Measurements from ENCODE around the gene ACP2. TPM values are rescaled to one million over a fixed set of nuclear protein-coding genes. Genes with fewer than 3 reads are reported as not detected.
A peak's percentile ranks its signal among the peaks of the same experiment; 100 is the strongest.

ACP2 gene
- polyA plus RNA-seq, 1 of the 3 experiments (the other 2 are of a cell fraction) = 17.5 TPM

DNA sequence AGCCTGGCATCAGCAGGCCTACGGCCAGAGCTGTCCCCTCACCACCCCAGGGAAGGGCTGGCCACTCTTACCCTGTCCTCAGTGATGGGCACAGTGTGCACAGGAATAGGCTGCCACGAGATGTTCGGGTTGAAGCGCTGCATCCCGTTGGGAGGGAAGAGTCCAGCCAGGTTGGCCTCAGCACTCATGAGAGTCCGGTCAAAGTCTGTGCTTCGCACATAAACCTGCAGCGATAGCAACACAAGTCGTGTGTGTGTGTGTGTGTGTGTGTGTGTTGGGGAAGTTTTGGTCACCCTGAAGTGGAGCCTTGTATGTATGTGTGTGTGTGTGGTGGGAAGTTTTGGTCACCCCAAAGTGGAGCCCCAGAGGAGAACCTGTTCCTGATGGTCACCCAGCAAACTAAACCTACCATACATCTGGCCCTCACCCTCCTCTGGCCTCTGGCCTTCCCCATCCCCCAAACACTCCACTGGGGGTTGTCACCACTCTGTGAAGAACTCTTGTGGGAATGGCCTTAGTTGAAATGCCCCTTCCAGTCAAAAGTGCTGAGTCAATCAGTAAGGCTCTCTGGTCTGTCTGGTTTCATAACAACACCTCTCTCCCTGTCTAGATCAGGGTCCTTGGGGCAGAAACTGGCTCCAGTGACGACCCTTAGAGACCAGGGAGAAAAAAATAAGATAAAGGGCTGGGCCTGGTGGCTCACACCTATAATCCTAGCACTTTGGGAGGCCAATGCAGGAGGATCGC is 2.8 kb downstream of the ACP2 start:
- Histone ChIP-seq H2AFZ (ENCODE audit: low read depth) (no peak overlapping the region), H3F3A (replicated peaks; ENCODE audit: insufficient read depth) (peaks cover 20% of the 10 kb centered on the region), H3K4me1 (ENCODE audit: control insufficient read depth in 1 of 2, insufficient read depth in 2 of 2, low read depth in 1 of 2, low read length in 1 of 2) (peaks cover 8 to 15% of the 10 kb centered on the region in 2 experiments), H3K4me3 (ENCODE audit: low read depth in 2 of 2, low read length in 1 of 2) (no peak overlapping the region), H3K79me2 (ENCODE audit: insufficient read depth) (peaks cover 19% of the 10 kb centered on the region), H3K36me3 (replicated peaks in 1 of 2; ENCODE audit: control insufficient read depth in 1 of 2, insufficient read depth in 2 of 2, low read length in 1 of 2) (peaks cover 11 to 27% of the 10 kb centered on the region in 2 experiments), H3K9me2 (no peaks in the 10 kb centered on the region), H3K9ac (no peak overlapping the region), H3K27me3 (ENCODE audit: insufficient read depth) (no peaks in the 10 kb centered on the region), H3K9me3 (no peaks in the 10 kb centered on the region), H4K20me1 (ENCODE audit: insufficient read depth) (no peaks in the 10 kb centered on the region), H3K27ac (ENCODE audit: low read depth in 2 of 2, low read length in 1 of 2) (no peak overlapping the region), H3K4me2 (no peak overlapping the region)
- TF ChIP-seq FOXJ3 (CRISPR knock-in tag; IDR thresholded peaks at IDR 0.05) (no peak), USF2 (IDR thresholded peaks at IDR 0.05; ENCODE audit: borderline replicate concordance, low read depth, low read length) (no peak), FOSL2 (IDR thresholded peaks at IDR 0.05; ENCODE audit: borderline replicate concordance, low read depth) (no peak), EZH2phosphoT487 (IDR thresholded peaks at IDR 0.05; ENCODE audit: borderline replicate concordance, low read depth) (no peak), TAF1 (IDR thresholded peaks at IDR 0.05; ENCODE audit: borderline replicate concordance, low read depth, low read length) (no peak), FOXM1 (IDR thresholded peaks at IDR 0.05; ENCODE audit: low read depth) (no peak), EP300 (IDR thresholded peaks at IDR 0.05; ENCODE audit: borderline replicate concordance in 1 of 2, low read depth in 1 of 2, low read length in 1 of 2) (no peak), PBX3 (IDR thresholded peaks at IDR 0.05) (no peak), GABPA (IDR thresholded peaks at IDR 0.05; ENCODE audit: low read depth) (no peak), MXI1 (IDR thresholded peaks at IDR 0.05; ENCODE audit: low read depth, low read length) (no peak), ELF1 (IDR thresholded peaks at IDR 0.05) (no peak), YY1 (IDR thresholded peaks at IDR 0.05; ENCODE audit: low read depth) (no peak), MAX (IDR thresholded peaks at IDR 0.05; ENCODE audit: low read depth) (no peak), RFX5 (IDR thresholded peaks at IDR 0.05; ENCODE audit: low read length) (no peak), JUND (IDR thresholded peaks at IDR 0.05) (no peak), USF1 (IDR thresholded peaks at IDR 0.05; ENCODE audit: borderline replicate concordance, low read depth) (no peak), NFIC (IDR thresholded peaks at IDR 0.05; ENCODE audit: borderline replicate concordance) (no peak)
- TF ChIP-seq, protein P1, sequence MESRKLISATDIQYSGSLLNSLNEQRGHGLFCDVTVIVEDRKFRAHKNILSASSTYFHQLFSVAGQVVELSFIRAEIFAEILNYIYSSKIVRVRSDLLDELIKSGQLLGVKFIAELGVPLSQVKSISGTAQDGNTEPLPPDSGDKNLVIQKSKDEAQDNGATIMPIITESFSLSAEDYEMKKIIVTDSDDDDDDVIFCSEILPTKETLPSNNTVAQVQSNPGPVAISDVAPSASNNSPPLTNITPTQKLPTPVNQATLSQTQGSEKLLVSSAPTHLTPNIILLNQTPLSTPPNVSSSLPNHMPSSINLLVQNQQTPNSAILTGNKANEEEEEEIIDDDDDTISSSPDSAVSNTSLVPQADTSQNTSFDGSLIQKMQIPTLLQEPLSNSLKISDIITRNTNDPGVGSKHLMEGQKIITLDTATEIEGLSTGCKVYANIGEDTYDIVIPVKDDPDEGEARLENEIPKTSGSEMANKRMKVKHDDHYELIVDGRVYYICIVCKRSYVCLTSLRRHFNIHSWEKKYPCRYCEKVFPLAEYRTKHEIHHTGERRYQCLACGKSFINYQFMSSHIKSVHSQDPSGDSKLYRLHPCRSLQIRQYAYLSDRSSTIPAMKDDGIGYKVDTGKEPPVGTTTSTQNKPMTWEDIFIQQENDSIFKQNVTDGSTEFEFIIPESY (IDR thresholded peaks at IDR 0.05; ENCODE audit: borderline replicate concordance, low read depth) = no peak
- TF ChIP-seq, protein P2, sequence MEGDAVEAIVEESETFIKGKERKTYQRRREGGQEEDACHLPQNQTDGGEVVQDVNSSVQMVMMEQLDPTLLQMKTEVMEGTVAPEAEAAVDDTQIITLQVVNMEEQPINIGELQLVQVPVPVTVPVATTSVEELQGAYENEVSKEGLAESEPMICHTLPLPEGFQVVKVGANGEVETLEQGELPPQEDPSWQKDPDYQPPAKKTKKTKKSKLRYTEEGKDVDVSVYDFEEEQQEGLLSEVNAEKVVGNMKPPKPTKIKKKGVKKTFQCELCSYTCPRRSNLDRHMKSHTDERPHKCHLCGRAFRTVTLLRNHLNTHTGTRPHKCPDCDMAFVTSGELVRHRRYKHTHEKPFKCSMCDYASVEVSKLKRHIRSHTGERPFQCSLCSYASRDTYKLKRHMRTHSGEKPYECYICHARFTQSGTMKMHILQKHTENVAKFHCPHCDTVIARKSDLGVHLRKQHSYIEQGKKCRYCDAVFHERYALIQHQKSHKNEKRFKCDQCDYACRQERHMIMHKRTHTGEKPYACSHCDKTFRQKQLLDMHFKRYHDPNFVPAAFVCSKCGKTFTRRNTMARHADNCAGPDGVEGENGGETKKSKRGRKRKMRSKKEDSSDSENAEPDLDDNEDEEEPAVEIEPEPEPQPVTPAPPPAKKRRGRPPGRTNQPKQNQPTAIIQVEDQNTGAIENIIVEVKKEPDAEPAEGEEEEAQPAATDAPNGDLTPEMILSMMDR (IDR thresholded peaks at IDR 0.05) = no peak
- DNase-seq = peak; percentile 3
- POLR2A ChIA-PET = interaction anchor here (0.9 kb wide), 1 partner anchor 59 kb away, joined by 3 read pairs; no protein-coding TSS in a partner anchor
- CTCF ChIA-PET = interaction anchor here (1.3 to 4.2 kb wide), 6 partner anchors 10 to 129 kb away, joined by 3 to 38 read pairs (median 20); partner anchors contain the start of gene NR1H3
- WGBS (ENCODE audit: low lambda C conversion rate) = 92% methylated on average over 11 of the region's 11 CpGs

All from SK-N-SH (cell line).